HG02642 (cell line): ENCODE results near the gene ZNF724.
"Not testable (repeated sequence)": the region's sequence is repeated elsewhere in the genome, so short reads cannot be mapped to it uniquely, and the experiment has no call there.

ENCODE experiments used
- ATAC-seq: cut with Tn5 transposase; IDR thresholded peaks from one replicate; pipeline ENCODE4 v1.9.1; 2021; ENCODE audit warnings: mild to moderate bottlenecking; ENCODE audit not compliant: unreplicated experiment, poor library complexity

Gene ZNF724

DNA sequence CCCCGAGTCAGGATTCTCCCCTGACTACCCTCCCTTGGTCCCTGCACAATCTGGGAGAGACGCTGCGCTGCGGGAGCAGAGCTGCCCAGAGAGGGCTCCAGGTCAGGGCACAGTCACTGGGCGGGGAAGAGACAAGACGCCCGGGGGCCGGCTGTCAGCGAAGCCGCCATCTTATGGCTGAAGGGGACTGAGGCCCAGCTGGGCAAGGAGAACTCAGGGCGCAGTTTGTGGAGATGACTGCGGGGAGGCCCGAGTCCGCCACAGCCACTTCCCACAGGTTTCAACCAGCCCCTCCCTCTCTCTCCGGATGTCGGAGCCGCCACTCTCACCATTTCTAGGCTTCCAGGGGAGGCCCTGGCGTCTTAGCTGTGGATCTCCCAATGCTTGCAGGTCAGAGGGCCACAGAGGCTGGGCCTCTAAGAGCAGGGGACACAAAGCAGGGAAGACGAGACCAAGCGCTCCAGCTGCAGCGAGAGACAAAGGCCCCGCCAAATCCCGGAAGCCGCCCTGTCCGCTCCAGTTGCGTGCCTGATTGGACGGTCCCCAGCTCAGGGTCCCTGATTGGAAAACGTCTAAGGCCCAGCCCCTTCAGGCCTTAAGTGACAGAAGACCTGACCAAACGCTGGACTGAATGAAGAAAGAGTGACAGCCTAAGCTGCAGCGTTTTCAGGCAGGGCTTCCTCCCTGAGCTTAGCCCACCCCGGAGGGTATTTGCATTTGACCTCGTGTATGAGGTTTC, at the start of gene ZNF724:
Gene ZNF724 (minus strand): TSS at position 484 of the 739 bp plus-strand sequence. CDS start 152 bp downstream, at position 332.
- peak; percentile 99 for ATAC-seq

DNA sequence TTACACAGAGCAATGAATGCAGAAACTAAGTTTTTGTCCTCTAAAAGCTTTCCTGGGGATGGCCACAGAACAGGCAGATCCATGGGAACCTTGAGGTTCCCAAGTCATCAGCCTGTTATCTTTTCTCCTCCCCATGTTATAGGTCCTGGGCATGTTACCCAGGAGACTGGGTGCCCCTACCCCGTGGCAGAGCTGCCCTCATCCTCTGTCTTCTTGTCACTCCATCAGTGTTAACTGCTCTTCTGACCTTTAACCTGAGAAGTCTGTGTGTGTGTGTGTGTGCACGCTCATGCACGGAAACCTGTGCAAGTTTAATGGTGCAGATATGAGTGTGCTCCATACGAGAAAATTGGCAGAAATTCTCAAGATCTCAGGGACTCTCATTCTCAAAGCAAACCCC, 43.9 kb upstream of the ZNF724 start:
- no peak for ATAC-seq

DNA sequence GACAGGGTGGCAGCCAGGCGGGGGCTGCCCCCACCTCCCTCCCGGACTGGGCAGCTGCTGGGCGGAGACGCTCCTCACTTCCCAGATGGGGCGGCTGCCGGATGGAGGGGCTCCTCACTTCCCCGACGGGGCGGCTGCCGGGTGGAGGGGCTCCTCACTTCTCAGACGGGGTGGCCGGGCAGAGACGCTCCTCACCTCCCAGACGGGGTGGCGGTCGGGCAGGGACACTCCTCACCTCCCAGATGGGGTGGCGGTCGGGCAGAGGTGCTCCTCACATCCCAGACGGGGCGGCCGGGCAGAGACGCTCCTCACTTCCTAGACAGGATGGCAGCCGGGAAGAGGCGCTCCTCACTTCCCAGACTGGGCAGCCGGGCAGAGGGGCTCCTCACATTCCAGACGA, 39.8 kb upstream of the ZNF724 start:
- not testable (repeated sequence) for ATAC-seq

DNA sequence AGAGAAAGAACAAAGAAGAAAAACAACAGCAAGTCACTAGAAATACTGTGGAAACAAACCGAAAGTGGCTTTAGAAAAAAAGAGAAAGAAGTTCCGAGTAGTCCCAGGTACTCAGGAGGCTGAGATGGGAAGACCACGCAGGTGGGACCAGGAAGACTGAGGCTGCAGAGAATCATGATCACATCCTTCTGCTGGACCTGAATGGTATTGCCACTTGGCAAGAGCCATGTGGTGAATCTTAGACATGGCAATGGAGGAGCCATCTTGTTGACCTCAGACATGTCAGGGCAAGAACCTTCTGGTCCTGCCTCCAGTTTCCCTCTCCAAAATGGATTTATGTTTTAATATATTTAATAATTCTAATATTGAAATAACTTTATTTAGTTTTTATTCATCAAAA, 37.4 kb upstream of the ZNF724 start:
- ATAC-seq = no peak

DNA sequence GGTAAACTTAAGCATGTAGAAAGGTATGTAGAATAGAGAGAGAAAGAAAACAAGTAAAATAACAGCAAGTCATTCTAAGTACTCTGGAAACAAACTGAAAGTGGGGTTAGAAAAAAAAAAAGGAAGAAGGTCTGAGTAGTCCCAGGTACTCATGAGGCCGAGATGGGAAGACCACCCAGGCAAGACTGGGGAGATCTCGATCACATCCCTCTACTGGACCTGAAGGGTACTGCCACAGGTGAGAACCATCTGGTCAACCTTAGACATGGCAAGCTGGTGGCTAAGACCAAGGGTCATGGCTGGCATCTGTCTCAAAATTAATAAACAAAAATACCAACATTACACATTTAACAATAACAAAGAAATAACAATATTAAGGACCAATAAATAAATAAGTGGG, 36.3 kb upstream of the ZNF724 start:
- no peak for ATAC-seq

DNA sequence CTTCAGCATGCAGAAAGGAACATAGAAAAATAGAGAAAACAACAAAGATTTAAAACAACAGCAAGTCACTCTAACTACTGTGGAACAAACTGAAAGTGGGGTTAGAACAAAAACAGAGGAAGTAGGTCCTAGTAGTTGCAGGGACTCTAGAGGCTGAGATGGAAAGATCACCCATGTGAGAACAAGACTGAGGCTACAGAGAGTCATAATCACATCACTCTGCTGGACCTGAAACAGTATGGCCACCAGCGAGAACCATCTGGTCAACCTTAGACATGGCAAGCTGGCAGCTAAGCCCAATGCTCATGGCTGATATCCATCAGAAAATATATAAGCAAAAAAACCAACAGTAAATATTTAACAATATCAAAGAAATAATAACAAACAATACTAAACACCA, 35.8 kb upstream of the ZNF724 start:
- no peak for ATAC-seq

DNA sequence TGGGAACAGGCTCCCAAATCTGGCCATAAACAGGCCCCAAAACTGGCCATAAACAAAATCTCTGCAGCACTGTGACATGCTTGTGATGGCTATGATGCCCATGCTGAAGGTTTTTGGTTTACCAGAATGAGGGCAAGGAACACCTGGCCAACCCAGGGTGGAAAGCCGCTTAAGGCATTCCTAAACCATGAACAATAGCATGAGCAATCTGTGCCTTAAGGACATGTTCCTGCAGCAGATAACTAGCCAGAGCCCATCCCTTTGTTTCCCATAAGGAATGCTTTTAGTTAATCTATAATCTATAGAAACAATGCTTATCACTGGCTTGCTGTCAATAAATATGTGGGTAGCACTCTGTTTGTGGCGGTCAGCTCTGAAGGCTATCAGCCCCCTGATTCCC, 35.1 kb upstream of the ZNF724 start:
- ATAC-seq = not testable (repeated sequence)

DNA sequence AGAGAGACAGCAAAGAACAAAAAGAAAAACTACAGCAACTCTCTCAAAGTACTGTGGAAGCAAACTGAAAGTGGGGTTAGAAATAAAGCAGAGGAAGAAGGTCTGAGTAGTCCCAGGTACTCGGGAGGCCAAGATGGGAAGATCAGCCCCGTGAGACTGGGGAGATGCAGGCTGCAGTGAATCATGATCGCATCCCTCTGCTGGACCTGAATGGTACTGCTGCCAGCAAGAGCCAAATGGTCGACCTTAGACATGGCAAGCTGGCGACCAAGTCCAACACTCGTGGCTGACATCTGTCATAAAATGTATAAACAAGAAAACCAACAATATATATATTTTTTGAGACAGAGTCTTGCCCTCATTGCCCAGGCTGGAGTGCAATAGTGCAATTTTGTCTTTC, 33.7 kb upstream of the ZNF724 start:
- ATAC-seq = no peak

DNA sequence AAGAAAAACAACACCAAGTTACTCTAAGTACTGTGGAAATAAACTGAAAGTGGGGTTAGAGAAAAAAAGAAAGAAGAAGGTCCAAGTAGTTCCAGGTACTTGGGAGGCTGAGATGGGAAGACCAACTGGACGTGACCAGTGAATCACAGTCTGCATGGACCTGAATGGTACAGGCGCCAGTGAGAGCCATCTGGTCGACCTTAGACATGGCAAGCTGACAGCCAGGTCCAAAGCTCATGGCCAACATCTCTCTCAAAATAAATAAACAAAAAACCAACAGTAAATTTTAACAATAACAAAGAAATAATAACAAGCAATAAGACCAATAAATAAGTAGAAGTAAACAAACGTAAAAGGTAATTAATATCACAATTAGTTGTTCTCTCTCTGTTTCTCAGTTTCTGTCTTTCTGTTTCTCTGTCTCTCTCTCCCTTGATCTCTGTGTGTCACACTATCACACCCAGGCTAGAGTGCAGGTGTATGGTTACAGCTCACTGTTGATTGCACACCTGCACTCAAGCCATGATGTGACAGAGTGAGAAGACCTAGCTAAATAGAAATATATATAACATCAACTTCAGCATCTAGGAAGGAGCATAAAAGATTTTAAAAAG, 31.6 kb upstream of the ZNF724 start:
- no peak for ATAC-seq

DNA sequence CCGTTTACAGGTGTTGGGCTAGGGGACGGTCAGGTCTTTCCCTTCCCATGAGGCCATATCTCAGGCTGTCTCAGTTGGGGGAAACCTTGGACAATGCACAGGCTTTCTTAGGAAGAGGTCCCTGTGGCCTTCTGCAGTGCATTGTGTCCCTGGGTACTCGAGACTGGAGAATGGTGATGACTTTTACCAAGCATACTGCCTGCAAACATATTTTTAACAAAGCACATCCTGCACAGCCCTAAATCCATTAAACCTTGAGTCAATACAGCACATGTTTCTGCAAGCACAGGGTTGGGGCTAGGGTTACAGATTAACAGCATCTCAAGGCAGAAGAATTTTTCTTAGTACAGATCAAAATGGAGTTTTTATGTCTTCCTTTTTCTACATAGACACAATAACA, 27.9 kb upstream of the ZNF724 start:
- ATAC-seq = not testable (repeated sequence)

DNA sequence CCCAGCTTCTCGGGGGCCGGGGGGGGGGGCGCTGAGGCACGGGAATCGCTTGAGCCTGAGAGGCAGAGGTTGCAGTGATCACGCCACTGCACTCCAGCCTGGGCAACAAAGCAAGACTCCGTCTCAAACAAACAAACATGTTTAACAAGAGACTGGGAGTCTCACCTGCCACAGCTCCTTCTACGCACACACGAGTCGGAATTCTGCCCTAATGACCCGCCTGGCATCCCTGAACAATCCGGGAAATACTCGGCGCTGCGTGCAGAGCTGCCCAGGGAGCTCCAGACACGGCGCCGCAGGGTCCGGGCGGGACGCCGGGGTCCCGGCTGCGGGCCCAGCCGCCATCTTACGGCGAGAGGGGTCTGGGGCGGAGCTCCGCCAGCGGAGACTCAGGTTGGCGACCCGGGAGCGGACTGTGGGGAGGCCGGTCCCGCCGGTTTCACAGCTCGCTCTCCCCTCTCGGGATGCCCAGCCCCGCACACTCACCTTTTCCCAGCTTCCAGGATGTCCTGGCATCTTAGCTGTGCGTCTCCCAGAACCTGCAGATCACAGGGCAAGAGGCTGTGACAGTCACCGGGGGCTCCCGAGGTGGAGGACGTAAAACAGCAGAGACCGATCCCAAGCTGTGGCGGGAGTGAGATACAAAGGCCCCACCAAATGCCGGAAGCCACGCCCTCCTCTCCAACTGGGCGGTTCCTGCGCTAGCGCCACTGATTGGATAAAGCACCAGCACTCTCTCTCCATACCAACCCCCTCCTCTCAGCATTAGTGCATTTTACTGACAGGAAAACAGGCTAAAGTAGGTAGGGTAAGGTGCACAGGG, 23.6 kb upstream of the ZNF724 start:
- peak; percentile 100 for ATAC-seq

DNA sequence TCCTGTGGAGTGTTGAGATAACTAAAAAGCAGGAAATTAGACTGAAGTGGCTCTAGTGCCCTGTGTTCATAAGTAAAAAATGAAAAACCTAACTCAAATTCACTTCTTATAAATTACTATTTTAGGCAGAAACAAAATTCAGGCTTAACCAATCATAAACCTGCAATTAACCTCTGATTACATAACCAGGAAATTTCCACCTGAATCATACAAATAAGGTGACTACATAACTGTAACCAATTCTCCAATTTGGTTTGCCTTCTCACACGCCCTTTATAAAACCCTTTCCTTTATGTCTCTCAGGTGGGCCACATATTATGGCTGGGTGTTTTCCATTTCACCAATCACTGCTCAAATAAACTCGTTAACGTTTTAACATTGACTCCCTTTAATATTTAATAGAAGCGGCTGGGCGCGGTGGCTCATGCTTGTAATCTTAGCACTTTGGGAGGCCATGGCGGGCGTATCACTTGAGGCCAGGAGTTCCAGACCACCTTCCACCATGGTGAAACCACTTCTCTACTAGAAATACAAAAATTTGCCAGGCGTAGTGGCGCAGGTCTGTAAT, 22.9 kb upstream of the ZNF724 start:
- ATAC-seq = no peak

DNA sequence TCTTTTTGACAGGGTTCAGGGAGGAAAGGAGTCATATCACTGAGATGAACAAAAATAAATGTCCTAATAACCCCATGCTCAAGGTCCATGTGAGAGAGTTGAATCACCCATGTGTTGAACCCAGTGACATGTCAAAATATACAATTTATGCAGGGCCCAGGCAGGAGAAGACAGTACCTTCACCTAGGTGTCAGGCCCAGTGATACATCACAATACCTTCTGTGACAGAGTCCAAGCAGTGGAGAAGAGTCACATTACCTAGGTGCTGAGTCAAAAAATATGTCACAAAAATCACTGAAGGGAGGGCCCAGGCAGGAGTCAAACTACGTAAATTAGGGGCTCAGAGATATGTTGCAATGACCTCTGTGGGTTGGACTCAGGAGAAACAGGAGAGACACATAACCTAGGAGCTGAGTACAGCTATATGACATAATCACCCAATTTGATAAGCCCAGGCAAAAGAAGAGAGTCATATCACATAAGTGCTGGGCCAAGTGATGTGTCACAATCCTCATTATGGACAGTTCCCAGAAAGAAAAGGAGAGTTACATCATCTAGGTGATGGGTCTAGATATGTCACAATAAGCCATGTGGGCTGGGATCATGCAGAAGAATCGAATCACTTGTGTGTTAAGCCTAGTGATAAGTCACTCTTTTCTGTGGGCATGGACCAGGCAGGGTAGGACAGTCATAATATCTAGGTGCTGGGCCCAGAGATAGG, 13.8 kb upstream of the ZNF724 start:
- ATAC-seq = no peak

DNA sequence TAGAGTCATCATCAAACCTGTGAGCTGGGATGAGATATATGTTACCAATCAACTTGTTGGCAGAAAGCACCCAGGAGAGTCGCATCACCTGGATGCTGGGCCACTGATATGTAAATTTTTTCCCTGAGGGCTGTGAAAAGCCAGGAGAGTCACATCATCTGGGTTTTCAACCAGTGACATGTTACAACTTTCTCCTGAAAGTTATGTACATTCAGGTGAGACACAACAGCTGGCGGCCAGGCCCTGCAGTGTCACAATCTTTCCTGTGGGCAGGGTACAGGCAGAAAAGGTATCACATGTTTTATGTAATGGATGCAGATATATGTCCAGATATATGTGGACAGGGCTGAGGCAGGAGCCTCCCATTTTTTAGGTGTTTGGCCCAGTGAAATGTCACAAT, 13.2 kb upstream of the ZNF724 start:
- ATAC-seq = no peak

DNA sequence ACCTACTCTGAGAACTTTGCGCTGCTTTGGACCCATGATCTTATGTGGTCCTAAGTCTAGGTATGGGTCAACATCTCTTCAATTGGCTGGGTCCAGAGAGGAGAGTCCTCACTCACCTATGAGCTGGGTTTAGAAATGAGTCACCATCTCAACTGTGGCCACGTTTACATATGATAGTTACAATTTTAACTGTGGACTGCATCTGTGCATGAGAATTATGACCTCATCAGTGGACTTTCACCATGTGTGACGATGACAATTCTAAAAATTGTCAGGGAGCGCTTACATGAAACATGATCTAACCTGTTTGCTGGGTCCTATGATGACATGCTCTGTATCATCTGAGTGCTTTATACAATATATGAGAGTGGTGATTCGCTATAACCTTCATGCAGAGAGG, 12.7 kb upstream of the ZNF724 start:
- no peak for ATAC-seq

DNA sequence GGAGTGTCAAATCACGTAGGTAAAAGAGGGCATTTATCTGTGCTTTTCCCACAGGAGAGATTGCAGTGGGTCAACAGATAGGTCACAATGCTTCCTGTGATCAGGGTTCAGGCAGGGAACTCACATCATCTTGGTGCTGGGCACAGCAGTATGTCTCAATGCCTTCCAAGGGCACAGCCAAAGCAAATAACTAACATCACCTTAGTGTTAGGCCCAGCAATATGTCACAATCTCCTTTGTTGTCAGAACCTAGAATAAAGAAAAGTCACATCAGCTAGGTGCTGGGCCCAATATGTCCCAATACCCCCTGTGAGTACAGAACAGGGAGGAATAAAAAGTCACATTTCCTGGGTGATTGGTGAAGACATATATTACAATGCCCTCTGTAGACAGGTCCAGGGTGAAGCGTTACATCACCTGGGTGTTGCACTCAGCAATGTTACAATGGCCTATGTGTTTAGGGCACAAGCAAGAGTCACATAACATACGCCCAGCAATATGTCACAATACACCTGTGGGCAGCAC, 11.4 kb upstream of the ZNF724 start:
- ATAC-seq = no peak

DNA sequence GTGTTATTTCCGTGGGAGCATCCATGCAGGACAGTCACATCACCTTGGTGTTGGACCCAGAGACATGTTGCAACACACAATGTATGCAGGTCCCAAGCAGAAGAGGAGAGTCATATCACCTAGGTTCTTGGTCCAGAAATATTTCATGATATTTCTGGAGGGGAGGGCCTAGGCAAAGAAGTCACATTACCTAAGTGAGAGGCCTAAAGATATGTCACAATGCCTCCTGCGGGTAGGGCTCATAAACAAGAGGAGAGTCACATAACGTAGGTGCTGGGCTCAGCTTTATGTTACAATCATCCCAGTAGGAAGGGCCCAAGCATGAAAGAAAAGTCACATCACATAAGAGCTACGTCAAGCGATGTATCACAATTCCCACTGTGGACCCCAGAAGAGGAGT, 10.8 kb upstream of the ZNF724 start:
- no peak for ATAC-seq

DNA sequence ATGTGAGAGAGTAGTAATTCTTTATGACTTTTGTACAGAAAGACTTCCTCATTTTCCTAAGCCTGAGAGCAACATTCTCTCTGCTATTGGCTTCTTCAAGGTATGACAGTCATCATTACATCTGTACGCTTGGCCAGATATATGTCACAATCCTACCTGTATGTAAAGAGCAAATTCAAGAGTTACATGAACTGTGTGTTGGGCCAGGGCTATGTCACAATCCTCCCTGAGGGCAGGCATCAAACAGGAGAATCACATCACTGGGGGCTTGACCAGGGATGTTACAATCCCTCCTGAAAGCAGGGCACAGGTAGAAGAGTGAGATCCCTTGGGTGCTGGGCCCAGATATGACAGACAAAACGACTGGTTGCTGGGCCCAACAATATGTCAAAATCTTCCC, 9.8 kb upstream of the ZNF724 start:
- ATAC-seq = no peak

DNA sequence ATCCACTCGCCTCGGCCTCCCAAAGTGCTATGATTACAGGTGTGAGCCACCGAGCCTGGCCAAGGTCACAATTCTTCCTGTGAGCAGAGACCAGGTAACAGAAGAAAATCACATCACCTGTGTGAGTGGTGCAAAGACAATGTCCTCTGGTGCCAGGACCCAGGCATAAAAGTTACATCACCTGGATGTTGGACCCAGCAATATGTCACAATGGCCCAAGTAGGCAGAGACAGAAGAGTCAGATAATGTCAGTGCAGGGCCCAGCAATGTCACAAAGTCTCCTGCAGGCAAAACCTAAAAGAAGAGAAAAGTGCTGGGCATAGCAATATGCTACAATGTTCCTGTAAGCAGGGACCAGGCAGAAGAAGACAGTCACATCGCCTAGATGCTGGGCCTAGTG, 5.5 kb upstream of the ZNF724 start:
- ATAC-seq = no peak
